GM21529 (cell line): ENCODE data around the gene MARF1.
"Not testable (repeated sequence)": the region's sequence is repeated elsewhere in the genome, so short reads cannot be mapped to it uniquely, and the experiment has no call there.

Experiments used
- ATAC-seq: cut with Tn5 transposase; IDR thresholded peaks from one replicate; pipeline ENCODE4 v1.9.1; 2021; ENCODE audit not compliant: unreplicated experiment

The MARF1 gene

DNA sequence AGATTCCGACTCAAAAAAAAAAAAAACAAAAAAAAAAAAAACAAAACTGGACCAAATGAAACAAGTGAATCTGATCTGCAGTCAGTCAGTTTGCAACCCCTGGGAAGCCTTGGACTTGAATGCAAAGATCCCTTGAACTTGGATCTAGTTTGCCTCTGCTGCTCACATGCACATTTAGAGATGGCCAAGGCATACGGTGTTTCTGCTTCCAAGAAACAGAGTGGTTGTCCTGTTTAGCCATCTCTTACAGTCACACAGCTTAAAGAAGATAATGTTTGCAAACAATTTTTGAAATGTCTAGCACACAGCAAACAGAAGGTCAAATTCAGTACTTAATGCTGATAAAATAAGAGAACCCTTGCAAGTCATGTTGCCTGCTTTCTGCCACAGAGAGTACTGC lies 11.6 kb upstream of the MARF1 start:
- no peak for ATAC-seq

GRCh38 chr16:15653227-15653626 lies 10.3 kb upstream of the MARF1 start:
- no peak for ATAC-seq

GRCh38 chr16:15652293-15653001 lies 9.5 kb upstream of the MARF1 start:
- ATAC-seq: no peak

DNA sequence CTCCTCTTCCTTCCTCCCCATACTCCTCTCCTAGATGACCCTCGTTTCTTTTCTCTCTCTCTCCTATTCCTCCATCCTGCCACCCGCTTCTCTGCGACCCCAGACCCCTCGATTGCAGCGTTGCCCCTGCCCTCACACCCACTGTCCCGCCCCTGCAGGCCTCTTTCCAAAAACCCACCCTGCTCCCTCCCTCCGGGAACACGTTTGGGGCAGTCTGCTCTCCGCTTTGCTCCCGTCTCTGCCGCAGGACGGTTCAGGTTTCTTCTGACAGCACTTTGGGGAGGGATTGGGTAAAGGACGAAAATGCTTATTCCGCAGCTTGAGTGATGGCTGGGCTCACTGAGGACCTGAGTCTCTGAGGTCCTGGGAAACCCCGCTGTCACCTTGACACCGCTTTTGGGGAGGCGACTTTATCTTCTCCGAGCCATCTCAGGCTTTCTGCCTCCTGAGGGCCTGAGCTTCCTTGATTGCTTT lies 7.8 kb upstream of the MARF1 start:
- ATAC-seq: peak; percentile 21

GRCh38 chr16:15650019-15650697 lies 7.2 kb upstream of the MARF1 start, which contains the start of gene NDE1:
TSS of gene NDE1 (plus strand) at chr16:15650245. CDS start at chr16:15664779, 14,534 bp downstream.
- ATAC-seq: peak; percentile 74

DNA sequence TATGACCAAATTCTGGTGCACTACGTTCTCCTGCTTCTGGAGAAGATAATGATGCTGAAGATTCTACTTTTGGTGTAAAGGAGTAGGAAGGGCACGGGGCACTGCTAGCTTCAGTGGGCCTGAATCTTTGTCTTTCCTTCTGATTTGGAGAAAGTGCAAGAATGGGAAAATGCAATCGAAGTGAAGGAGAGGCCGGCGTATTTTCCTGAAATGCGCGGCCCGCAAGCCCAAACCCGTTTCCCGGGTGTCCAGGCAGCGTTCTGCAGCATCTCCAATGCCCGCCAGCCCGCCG lies 6.7 kb upstream of the MARF1 start:
- no peak for ATAC-seq

GRCh38 chr16:15649311-15649710 lies 6.4 kb upstream of the MARF1 start:
- not testable (repeated sequence) for ATAC-seq

DNA sequence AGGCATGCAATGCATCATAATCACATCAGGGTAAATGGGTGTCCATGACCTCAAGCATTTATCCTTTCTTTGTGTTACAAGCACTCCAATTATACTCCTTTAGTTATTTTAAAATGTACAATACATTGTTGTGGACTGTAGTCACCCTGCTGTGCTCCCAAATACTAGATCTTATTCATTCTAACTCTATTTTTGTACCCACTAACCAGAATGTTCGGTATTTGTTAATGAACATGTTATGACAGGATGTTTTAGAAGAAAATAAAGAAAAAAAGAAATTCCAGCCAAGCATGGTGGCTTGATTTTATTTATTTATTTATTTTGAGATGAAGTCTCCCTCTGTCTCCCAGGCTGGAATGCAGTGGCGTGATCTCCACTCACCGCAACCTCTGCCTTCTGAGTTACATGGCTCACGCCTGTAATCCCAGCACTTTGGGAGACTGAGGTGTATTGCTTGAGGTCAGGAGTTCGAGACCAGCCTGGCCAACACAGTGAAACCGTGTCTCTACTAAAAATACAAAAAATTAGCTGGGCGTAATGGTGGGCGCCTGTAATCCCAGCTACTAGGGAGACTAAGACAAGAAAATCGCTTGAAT lies 5.3 kb upstream of the MARF1 start:
- ATAC-seq: no peak

- ATAC-seq: no peak
Measured at GRCh38 chr16:15647294-15648014, 4.5 kb upstream of the MARF1 start.

DNA sequence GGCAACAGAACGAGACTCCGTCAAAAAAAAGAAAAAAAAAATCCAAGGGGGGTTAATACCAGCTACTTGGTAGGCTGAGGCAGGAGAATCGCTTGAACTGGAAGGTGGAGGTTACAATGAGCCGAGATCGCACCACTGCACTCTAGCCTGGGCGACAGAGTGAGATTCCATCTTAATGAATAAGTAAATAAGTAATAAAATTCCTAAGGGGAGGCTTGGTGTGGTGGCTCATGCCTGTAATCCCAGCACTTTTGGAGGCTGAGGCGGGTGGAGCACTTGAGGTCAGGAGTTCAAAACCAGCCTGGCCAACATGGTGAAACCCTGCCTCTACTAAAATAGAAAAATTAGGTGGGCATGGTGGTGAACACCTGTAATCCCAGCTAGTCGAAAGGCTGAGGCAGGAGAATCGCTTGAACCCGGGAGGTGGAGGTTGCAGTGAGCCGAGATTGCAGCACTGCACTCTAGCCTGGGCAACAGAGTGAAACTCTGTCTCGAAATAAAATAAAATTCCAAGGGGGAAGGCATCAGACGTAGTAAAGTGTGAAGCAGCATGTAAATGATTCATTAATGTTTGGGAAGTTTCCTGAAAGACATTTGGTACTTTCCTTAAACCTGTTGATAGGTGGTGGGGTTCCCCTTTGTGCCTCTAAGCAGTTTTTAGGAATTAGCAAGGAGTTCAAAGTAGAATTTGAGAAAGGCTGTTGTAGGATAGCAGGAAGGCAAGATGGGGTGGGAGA lies 3.8 kb upstream of the MARF1 start:
- ATAC-seq: not testable (repeated sequence)

DNA sequence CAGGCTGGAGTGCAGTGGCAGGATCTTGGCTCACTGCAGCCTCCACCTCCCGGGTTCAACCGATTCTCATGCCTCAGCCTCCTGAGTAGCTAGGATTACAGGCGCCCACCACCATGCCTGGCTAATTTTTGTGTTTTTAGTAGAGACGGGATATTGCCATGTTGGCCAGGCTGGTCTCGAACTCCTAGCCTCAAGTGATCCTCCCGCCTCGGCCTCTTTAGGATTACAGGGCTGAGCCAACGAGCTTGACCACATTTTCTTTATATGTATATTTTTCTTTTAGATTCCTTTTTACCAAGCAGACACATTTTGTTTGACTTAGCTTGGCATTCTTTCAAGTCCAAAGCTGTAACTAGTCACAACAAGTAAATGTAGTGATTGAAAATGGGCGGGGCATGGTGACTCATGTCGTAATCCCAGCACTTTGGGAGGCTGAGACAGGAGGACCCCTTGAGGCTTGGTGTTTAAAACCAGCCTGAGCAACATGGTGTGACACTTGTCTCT lies 2.1 kb upstream of the MARF1 start:
- ATAC-seq: not testable (repeated sequence)

DNA sequence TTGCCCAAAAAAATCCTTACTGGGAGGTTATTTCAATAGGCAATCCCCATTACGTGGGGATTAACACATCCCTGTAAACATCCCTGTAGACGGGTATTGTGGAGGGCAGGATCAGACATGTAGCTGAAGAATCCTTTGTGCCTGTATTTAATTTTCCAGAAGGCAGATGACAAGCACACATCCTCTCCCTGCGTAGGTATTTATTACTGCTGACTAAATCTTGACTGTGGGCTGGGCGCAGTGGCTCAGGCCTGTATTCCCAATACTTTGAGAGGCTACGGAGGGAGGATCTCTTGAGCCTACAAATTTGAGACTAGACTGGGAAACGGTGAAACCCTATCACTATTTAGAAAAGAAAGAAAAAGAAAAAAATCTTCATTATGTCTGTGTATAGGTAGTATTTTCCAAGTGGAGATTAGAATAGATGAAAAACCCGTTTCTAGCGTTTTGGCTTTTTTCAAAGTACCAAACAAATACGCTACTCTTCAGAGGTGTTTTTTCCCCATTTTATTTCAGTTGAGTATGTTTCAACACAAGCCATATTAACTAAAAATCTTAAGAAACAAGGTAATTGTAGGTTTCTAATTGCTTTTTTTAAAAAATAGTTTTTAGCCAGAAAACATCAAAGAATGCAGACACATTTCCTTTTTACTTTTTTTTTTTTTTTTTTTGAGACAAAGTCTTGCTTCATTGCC lies 1.5 kb upstream of the MARF1 start:
- no peak for ATAC-seq

- no peak for ATAC-seq
Measured at GRCh38 chr16:15643946-15644250, 944 bp upstream of the MARF1 start.

DNA sequence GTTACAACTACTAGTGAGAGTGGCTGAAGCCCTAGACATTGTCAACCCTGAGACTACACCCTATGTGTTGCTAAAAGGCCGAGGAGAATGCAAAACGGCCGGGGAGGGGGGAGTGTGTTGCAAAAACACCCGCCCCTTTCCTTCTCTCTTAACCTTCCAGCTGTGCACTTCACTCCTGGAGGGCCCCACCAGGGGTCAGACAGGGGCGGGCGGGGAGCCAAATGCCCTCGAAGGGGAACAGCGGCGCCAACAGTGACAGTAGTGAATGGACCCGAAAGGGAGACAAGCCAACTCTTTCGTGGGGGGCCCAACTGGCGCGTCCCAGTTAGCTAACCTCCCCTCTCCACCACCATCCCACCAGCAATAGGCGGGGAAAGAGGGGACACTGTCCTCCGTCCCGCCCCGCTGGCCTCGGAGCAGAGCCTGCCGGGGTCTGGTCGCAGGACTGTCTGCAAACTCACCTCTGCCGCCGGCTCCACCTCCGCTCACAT lies 352 bp downstream of the MARF1 start:
- ATAC-seq: peak; percentile 66

GRCh38 chr16:15641753-15642556 lies 999 bp downstream of the MARF1 start:
- no peak for ATAC-seq

- no peak for ATAC-seq
Measured at GRCh38 chr16:15640966-15641365, 2.0 kb downstream of the MARF1 start.

GRCh38 chr16:15639061-15639568 lies 3.8 kb downstream of the MARF1 start:
- ATAC-seq: no peak

GRCh38 chr16:15636392-15636873 lies 6.5 kb downstream of the MARF1 start:
- no peak for ATAC-seq

DNA sequence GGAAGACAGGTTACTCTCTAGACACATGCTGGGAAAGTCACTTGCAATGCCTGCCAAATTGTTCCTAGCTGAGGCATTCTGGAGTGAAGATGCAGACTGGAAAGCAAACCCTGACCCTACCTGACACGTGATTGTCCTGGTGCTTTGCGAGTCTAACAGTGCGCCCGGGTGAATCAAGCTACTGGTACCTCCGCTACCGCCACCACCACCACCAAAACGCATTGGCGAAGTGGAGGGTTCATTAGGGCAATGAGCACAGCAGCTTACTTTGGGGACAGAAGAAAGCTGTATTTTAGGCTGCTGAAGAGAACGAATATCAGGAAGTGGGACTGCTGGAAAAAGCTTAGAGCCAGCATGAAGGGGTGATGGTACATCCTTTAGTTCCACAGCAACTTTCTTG lies 7.0 kb downstream of the MARF1 start:
- no peak for ATAC-seq
